GM19438 (cell line): ENCODE results near the gene MYL12B.
A peak's percentile ranks its signal among the peaks of the same experiment; 100 is the strongest.
"Not testable (repeated sequence)": the region's sequence is repeated elsewhere in the genome, so short reads cannot be mapped to it uniquely, and the experiment has no call there.

Source experiments
- ATAC-seq: cut with Tn5 transposase; IDR thresholded peaks from one replicate; pipeline ENCODE4 v1.9.1; 2021; ENCODE audit warnings: low read depth; ENCODE audit not compliant: unreplicated experiment

The MYL12B gene

DNA sequence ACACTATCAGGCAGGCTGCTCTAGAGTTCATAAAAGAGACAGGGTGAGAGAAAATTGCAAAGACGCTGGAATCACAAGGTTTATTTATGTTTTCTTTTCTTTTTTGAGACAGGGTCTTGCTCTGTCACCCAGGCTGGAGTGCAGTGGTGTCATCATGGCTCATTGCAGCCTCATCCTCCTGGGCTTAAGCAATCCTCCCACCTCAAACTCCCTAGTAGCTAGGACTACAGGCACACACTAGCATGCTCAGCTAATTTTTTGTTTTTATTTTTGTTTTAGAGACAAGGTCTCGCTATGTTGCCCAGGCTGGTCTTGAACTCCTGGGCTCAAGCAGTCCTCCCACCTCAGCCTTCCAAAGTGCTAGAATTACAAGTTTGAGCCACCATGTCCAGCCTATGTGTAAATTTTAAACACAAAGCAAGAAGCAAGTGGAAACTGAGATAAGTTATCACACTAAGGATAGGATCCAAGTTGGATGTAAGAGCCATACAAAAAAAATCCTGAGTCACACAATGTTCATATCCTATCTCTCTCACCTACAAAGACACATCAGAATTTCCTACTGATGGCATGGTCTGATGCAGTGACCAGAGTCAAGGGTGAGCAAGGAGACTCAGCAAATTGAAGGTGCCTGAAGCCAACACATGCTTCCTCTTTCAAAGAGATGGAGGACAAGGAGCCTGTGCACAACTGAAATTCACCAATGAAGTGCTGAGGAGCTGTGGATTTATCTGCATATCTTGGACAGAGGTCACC is 31.4 kb downstream of the MYL12B start:
- ATAC-seq, result no peak

DNA sequence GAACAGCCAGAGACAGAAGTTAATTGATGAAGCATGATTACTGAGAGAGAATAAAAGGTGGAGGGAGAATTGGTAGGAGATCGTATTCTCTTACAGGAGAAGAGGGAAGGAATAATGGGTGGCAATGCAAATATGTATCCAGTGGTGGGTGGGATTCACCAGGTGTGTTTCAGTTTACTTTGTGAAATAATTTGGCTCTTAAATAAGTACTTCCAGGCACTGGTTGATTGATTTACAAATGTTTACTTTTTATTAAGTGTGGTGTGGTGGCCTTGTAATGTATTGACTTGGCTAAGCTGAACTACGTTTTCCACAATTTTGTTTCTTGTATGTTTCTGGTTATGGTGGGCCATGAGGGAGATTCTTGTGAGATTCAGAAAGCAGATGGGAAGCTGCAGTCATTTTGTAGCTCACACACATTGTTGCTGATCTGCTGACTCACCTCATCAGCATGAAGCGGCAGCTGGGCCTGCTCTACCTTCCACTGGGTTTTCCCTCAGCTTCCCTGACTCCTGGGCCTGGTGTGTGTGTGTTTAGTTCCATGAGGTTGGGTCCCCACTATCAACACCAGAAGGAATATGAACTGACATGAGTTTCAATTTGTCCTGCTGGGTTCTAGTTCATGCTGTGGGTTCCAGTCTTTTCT is 32.6 kb downstream of the MYL12B start:
- ATAC-seq, result no peak

DNA sequence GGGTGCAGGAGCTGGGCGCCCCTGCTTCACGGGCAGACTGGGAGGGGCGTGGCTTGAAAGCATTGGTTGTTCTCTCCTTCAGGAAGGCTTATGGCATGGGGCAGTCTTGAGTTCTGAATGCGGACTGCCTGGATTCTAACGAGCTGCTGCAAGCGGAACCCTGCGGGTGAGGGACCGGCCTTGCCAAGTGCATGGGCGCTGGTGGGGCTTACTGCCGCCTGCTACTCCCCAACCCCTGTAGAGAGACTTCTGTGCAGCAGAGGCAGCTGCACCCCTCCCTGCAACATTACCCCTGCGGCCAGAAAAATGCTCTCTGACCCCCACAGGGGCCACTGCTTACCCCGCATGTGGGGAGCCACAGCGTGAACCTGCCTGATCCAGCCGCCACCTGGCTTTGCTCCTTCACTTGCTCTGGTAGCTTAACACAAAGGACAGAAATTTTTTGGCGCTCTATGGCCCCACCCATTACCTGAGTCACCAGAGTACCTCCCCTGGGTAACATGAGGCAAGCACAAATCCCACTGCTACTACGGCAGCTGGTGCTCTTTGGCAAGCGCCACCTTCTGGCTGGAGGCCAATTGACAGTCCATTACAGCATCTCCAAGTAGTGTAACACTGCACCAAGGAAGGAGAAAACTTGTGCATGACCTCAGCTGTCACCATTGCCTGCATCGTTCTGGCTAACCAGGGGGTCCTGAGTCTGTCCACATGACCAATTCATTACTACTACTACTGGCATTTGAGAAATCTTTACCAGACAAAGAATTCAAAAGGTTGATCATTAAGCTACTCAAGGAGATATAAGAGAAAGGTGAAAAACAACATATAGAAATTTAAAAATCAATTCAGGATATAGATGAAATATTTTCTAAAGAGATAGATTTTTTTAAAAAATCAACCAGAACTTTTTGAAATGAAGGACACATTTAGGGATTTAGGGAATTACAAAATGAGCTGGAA is 35.4 kb downstream of the MYL12B start:
- ATAC-seq, result peak; percentile 99

DNA sequence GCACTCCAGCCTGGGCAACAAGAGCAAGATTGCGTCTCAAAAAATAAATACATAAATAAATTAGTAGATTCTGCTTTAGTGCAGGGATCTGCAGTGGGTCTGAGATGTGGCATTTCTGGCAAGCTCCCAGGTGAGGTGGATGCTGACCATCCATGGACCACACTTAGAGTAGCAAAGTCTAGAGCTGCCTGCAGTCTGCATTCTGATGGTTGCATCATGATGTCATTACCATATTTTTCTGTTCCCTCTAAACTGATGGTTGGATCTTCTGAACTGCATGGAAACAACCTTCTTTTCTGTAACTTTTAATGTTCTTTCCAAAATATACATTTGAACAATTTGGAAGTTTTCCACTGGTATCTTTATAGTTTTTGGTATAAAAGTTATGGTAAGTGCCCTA is 42.9 kb downstream of the MYL12B start:
- ATAC-seq, result no peak

DNA sequence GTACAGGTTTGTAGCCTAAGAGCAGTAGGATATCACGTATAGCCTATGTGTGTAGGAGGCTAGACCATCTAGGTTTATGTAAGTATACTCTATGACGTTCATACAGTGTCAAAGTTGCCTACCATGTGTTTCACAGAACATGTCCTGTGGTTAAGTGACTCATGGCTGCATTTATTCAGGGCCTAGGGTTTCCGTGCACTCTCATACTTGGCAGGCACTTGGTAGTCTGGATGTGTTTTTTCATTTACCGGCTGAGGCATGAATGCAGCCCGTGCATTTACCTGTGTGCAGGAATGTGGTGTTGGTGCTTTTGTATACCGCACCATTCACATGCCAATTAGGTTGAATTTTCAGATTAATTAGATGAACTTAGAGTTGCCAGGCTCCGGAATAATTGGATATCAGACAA is 43.4 kb downstream of the MYL12B start:
- no peak for ATAC-seq

DNA sequence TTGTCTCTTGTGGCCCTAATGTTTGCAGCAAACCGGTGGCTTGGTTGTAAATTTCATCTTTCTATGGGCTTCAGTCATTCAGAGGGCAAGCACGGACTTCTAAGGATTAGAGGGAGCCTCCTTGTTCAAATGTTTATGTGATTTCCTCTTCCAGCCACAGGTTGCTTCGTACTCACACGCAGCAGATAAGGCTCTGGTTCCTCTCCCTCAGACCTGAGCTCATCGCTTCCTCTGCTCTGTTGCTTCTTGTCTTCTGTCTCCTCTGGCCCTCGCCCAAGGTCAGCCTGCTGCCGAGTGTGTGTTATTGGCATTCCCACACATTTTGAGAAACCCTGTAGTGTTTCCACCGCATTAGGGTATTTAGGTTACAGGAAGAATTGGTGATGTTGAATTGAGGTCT is 44.0 kb downstream of the MYL12B start:
- no peak for ATAC-seq

DNA sequence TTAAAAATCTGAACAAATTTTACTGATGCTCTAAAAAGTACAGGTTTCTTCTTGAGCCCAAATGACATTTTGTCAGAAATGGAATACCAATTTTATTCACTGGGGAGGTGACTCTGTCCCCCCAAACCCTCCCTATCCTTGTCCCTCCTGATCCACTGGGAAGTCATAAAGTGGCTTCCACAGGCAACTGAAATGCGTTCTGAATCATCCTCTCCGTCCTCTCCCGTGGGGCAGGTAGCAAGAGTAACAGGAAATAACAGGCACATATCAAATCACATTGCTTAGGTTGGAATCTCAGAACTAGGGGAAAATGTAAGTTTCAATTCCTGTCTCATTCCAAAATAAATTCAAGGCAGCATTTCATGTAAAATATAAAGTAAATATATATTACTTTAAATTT is 44.5 kb downstream of the MYL12B start:
- ATAC-seq, result no peak

DNA sequence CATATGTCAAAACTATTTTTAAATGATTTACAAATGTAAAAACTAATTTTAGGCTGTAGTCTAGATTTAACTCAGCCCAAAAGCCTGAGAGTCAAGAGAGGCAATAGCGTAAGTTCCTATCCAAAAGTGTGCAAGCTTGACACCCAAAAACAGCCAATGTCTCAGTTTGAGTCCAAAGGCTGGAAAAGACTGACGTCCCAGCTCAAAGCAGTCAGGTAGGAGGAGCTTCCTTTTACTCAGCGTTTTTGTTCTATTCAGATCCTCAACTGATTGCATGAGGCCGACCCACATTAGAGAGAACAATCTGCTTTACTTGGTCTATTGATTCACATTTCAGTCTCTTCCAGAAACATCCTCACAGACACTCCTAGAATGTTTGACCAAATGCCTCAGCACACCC is 51.8 kb downstream of the MYL12B start:
- no peak for ATAC-seq

DNA sequence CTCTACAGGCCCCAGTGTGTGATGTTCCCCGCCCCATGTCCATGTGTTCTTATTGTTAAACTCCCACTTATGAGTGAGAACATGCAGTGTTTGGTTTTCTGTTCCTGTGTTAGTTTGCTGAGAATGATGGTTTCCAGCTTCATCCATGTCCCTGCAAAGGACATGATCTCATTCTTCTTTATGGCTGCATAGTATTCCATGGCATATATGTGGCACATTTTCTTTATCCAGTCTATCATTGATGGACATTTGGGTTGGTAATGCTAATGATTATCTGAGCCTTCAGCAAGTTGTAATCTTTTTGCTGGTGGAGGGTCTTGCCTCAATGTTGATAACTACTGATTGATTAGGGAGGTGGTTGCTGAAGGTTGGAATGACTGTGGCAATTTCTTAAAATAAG is 53.4 kb downstream of the MYL12B start:
- not testable (repeated sequence) for ATAC-seq

DNA sequence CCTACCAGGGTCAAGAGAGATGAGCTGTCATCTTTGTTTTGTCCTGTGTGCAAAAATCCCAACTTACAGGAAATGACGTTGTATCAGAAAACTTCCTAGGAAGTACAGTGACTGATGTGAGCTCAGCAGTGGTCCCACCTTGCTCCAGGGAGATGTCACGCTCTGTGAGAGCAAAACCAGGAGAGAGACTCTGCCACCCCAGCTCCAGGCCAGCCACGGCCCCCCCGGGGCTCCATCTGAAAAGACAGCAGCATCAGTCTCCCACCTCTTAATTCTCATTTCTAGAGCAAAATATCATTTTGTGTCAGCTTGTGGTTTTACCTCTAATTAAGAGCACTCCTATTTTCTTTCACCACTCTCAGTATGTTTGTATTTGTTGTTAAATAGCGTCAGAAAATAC is 57.5 kb downstream of the MYL12B start:
- no peak for ATAC-seq

DNA sequence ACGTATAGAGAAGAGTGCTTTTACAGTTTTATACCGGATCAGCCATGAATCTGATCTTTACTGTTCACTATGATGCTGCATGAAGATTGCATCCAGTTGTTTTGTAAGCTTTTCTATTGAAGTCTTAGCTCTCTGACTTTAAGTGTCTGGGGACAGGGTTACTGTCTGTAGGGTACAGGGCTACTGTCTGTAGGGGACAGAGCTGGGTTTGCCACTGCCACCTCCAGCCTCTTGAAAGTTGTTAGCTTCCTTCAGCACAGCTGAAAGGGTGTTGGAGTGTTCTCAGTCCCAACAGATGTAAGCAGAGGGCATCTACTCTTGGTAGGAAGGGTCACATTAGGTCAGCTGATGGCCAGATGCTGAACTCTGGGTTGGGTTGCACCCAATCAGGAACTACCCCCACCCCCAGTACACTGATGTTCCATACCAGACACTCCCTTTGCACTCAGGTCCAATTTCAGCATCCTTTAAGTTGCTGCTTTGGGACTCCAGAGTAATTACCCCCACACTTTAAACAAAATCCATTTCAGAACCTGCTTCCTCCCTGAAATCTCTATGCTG is 58.0 kb downstream of the MYL12B start:
- ATAC-seq, result no peak

DNA sequence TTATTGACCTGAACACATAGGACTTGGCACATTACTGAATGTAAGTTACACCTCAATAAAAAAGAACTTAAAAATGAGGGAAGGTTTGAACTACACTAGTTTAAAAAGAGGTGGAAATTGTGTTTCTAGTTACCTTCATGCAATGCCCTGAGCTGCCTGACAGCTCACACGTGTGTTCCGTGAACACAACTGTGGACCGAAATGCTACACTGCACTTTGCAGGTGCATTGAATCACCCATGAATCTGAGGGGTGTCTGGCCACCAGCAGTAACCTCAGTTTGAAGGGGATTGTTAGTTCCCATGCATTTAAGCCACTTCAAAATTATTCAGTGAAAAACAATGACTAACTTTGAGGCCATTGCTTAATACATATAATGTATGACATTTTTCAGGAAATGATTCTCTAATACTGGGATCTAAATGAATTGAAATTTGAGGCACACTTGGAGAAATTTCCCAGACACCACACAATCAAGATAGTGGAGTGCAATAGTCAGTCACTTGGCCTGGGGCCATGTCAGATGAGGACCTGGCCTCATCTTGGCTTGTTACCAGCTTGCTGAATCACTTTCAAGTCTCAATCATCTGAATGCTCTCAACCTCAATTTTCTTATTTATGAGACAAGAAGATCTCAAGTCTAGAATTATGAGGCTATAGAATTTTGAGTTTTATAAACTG is 59.3 kb downstream of the MYL12B start:
- no peak for ATAC-seq

DNA sequence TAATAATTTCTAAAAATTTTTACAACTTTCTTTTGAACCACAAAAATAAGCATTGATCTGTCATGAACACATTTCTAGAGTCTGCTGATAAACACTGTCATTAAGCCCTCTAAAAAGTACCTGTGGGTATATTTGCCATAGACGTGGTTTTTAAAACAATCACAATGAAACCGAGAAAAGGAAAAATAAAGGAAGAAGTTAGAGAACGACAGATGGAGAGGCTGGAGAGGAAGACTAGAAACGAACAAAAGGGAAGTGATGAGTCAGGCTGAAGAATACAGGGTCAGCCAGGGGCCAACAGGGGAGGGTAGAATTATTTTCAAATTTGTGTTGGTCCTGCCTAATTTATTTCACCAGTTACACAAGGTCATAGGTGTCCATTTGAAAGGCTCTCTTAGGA is 62.0 kb downstream of the MYL12B start:
- no peak for ATAC-seq
